Suppressor macrophage treated with lipopolysaccharide for 1 hour (primary cell): Measurements from ENCODE around the gene TMEM179.

Source experiments
- DNase-seq, 3 donors: peaks; one replicate each; pipeline ENCODE4 v3.0.0-alpha.2; 2020 to 2022

TMEM179 gene

DNA sequence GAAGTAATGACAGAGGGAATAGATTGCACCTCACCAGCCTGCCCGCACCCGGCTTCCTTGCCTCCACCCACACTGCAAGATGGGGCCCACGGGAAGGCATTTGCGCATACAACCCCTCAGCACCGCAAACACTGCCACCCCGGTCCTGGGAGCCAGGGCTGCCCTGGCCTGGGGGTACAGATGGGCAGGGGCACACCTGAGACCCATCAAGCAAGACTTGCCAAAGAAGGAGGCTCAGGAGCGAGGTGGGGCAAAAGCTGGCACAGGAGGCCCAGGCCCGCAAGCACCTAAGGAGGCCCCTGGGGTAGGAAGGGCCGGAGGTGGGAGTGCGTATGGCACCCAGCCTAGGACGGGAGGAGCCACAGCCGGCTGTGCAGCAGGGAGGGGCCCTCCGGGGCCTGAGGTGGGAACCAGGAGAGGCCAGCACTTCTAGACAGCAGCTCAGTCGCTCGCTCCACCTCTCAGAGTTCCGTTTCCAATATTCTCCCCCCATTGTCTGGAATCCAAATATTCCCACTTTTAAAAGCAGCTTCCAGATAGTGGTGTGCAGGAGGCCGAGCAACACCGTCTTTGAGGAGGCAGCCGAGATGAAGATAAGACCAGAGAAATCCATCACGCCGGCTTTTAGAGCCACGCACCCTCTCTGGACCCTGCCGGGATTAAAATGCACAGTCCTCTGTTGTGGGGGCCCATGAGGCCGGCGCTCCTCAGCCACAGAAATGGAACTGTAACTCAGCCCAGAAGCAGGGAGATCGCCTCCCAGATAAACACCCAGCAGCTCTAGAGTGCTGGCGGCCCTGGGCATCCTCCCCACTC lies 37.2 kb downstream of the TMEM179 start:
- DNase-seq: no peak

DNA sequence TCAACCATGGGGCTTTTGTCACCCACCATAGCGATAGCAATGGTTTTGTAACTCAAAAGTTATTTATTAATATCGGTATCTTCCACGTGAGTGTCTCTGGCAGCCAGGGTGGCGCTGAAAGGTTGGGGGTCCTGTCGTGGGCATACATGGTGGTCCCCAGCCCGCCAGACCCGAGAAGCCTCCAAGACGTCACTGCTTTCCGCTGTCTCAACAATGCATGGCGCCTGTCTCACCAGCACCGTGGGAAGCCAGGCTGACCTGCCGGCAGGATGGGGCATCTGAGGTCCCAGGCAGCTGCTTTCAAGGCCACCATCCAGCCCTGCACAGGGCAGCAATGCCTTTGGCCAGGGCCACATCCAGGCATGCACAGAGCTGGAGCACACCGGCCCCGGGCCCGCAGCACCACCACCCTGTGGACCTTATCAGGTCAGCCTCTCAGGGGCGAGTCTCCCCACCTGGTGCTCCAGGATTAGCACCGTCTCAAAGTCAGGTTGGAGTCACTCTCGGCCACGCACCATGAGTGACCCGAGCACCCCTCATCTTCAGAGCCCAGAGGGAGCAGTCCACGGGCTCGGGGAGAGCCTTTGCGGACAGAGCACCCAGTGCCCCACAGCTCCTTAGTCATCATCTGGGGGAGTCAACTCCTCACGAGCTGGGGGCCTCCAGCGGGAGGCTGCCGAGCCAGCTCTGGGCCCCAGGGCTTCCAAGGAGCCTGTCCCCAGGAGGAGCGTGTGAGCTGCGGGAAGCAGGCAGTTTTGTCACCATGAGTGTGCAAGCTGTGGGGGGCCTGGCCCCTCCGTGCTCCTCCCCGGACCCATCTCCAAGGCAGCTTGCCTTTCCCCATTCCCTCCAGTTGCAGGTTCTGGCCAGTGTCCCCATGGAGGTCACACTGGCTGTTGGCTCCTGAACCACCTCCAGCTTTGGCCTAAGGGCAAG lies 39.6 kb downstream of the TMEM179 start:
- no peak for DNase-seq

DNA sequence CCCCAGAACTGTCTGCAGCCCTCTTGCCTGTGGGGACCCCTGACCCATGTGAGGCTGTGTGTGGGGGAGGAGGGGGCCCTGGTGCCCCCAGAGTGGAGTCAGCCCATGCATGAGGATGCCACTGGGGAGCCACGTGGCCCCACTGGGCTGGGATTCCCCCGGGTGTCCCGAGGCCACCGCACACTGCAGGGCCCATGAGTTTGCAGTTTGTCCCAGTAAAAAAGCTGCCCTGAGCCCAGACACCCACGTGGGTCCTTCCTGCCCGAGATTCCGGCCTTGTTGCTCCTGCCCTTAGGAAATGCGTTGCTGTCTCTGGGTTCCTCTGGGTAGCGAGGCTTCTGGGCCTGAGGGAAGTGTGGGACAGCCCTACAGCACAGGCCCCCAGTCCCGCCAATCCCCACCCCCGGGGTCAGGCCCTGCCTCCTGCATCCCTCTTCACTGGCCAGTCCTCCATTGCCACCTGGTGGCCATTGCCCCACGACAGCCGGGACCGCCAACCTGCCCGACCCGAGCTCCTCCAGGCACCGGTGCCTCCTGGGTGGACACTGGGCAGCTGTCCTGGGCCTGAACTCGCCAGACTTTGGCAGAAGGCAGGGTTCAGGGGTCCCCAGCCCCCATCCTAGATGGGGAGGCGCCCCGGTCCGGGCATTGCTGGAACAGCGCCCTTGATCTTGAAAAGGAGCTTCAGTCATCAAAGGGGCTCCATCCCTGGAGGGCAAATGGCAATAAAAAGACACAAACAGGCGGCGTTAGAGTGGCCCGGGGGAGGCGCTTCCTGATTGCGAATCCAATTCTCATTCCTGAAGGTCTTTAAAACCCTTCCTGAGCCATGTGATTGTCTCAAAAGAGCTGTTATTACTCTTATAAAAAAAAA lies 40.6 kb downstream of the TMEM179 start:
- DNase-seq: peak; percentile 61 to 81 (median 64)

DNA sequence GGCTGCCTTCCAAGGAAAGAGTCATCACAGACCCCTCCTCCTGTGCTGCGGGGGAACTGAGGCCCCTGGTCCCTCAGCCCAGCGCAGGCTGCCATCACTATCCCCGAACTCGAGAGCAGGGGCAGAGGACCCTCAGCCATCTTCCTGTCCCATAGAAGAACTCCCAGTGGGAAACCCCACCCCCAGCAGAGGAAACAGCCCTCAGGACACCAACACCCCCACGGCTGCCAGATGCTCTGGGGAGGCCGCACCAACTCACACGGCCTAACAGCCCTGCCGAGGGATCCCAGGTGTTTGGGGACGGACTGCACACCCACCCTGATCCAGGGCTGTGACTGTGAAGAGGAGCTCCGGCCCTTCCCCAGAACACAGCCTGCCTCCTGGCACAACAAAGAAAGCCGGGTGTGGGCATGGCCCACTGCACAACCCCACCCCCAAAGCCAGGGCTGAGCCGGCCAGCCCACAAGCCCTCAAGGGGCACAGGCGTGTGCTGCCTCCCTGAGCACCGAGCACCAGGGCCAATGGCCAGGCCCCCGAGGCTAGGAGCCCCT lies 41.3 kb downstream of the TMEM179 start:
- no peak for DNase-seq

DNA sequence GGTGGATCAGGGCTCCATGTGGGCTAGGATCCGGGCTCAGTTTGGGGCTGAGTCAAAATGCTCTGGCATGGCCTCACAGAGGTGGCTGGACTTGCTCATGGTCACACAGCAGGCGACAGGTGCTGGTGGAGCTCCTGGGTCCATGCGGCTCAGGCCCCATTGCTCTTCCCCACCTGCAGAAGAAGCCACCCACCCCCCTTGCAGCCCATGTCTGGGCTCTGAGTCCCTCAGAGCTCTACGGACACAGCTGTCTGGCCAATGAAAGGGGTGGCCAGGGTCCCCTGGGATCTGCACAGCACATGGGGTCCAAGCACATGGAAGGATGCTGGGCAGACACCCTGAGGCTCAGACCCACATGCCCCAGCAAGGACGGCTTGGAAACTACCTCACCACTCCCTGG lies 42.0 kb downstream of the TMEM179 start:
- DNase-seq: no peak

DNA sequence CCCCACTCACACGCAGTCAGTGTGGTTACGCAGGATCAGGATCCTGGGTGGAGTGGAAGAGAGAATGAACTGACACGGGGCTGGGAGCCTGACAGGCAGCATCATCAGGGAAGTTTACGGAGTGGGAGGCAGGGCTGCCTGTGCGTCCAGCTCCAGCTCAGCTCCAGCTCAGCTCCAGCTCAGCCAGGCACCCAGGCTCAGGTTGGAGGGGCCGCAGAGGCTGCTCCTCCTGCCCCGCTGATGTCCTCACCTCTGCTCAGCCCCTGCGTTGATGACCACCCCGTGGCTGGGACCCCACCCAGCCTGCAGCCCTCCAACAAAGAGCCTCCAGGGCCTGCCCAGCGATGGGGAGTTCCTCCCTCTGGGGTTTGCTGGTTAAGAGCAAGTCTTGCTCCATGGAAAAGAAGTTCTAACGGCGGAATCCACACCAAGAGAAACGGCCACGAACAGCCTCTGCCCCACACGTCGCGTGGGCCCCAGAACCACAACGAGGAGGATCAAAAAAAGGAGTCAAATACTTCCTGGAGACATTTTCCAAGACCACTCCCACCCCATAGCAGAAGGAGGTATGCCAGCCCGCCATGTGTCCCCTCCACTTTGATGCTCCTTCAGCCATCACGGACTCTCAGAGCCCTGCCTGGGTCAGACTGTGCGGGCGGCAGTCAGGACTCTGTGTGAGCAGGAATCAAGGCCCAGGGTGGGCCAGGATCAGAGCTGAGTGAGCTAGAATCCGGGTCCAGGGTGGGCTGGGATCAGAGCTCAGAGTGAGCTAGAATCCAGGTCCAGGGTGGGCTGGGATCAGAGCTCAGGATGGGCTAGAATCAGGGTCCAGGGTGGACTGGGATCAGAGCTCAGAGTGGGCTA lies 42.7 kb downstream of the TMEM179 start:
- no peak for DNase-seq

DNA sequence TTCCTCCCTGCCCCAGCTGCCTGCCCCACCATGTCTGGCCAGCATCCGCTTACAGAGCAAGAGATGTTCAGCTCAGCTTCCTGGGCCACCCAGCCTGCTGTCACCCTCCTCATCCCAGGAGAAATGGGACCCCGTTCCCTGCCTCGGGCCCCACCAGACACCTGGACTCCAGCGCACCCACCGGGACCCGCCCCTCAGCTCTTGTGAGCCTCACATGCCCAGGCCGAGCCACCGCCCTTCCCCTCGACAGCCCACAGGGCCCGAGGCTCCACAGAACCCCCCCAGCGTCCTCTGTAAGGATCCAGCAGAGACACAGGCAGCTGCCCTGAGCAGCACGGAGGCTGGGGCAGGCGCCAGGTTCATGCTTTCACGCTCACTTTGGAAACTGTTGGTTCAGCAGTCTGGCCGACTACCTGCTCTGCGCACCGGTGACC lies 43.4 kb downstream of the TMEM179 start:
- no peak for DNase-seq

DNA sequence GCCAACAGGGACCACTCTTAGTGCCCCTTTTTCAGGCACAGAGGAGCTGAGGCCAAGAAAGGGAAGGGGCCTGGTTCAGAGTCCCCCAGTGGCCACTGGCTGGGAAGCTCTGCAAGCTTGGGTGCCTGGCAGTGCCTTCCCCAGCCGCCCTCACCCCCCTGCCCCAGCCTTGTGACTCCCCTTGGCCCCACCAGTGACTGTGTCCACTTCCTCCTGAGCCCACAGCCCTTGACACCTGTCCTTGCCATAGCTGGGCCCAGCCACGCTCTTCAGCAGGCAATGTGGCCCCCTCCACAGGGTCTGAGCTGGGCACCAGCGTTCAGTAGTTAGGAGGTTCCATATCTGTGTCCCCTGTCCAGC lies 44.0 kb downstream of the TMEM179 start:
- DNase-seq: no peak

DNA sequence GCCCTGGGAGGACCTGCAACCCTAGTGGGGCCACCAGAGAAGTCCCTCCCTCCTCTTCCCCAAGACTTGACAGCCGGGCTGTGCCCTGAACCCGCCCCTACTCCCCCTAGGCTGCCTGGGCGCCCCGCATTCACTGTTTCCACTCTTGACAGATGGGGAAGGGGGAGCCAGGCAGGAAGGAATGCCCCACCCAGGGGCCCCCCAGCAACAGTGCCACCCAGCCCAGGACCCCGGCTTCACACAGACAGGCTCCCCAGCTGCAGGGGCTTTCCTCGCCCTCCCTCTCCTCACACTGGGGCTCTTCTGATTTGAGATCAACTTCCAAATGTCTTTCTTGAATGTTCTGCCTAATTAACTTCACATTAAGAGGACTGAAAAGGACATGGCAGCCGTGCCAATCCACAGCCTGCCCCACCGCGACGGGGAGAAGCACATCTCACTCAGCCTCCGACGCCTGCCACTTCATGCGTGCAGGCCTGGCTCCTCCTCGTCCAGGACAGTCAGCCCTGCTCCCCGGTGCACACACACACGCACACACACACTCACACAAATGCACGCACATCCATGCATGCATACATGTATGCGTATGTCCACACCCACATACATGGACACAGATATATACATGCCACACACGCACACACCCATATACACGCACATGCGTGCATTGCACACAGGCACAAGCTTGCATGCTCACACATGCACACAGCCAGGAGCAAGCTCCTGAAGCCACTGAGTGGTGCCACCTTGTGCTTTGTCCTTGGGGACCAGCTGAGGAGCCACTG lies 44.6 kb downstream of the TMEM179 start:
- no peak for DNase-seq

DNA sequence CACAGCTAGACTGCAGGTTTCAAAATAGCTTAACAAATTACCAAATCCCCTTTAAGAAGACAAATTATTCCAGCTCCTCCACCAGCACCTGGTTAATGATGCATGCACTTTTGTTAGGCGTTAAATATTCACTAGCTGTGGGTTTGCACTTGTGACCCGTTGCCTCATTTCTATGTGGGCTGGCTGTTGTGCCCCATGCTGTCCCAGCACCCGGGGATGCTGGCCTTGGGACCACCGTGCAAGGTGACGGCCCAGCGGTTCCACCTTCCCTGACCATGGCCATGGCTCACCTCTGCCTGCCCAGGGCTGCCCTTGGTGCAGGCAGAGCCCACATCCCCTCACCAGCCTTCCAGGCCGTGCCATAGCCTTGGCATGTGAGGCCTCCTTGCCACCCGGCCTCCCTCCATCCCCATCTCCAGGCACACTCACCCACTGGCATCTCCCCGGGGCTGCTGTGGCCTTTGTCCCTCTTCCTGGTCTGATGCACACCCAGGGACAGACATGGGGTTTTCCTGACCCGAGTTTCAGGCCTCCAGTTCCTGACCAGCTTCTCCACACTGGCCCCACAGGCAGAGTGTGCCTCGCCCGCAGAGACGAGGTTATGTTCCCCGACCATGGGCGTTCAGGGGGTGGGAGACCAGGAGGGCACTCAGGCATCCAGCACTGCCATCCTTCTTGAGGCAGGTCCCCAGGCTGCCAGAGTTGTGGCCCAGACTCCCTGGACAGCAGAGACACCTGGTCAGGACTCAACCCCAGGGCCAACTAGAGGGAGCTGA lies 45.4 kb downstream of the TMEM179 start:
- peak in 1 of 3 donors; percentile 18 for DNase-seq

DNA sequence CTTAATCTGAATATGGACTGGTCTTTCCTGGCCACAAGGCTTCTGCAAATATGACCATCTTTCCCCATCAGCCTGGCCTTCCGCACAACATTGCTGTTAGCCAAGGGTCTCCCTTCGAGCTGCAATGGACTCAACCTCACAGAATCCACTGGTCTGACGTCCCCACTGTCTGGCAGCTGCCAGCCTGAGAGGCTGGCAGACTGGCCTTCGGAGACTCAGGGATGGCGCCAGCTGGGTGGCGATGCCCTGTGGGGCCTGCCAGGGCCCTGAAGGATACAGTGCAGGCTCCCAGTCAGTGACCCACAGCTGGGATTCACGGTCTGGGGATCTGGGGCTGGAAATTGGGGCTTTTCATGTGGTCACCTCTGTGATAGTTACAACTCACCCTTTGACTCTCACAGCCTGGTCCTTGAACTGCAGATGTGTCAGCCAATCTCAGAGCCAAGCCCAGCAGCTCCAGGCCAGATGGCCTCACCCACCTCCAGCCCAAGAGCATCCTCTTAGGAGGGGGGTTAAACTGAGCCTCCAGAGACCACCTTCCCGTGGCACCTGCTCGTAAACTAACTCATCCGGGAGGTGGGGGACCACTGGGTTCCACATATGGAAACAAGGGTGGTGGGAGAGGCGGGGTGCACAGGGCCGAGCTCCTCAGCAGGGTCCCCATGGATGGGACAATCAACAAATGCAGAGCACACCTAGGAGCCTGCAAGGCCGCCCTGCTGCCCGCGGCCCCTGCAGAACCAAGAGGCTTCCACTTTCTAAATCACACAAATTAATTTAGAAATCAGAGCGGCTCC lies 46.1 kb downstream of the TMEM179 start:
- DNase-seq: no peak

DNA sequence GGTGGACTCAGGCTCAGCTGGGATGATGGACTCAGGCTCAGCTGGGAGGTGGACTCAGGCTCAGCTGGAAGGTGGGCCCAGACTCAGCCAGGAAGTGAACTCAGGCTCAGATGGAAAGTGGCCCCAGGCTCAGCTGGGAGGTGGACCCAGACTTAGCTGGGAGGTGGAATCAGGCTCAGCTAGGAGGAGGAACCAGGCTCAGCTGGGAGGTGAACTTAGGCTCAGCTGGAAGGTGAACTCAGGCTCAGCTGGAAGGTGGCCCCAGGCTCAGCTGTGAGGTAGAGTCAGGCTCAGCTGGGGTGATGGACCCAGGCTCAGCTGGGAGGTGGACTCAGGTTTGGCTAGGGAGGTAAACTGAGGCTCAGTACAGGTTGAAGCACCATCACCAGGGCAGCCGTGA lies 46.8 kb downstream of the TMEM179 start:
- DNase-seq: no peak

DNA sequence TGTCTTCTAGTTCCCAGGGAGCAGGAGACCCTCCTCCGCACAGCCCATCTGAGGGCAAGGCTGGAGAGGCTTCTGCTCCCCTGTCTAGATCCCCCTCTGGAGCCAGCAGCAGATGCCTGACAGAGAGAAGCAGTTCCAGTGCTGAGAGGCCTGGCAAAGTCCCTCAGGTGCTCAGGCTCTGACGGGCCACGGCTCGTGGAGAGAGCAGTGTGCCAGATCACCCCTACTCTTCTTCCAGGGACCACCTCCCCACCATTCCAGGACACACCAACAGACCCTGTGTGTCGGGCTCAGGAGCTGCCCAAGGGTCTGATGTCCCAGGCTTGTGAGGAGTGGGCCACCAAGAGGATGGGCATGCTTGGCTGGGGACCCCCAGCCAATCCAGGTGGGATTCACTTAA lies 47.5 kb downstream of the TMEM179 start:
- no peak for DNase-seq

DNA sequence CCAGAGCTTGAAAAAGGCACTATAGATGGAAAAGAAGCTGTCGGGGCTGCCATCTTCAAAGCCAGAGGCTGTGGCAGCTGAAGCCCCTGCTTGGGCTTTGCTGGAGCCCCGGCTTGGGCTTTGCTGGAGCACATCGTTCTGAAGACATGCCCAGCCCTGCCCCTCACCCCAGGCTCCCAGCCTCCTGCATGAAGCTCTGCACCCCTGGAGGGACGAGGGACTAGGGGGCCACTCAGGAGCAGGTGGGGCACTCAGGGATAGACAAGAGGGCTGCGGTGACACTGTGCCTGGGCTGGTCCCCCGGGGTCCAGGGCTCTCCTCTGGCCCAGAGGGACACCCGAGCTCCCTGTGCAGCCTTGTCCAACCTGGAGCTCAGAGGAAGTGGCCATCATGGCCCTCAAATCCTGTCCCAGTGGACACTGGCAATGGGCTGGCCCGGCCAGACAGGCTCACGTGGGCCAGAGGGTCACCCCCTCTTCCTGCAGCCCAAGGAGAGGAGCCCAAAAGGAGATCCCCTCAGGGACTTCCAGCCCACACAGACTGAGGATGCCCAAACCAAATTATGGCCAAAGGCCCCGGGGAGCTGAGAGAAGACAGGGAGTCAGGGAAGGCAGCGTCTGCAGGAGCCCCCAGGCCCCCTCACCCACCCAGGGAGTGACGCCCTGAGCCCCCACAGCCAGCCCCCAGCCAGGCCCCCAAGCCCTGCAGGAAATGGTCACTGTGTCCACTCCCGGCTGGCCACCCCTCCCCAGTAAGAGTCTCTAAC lies 48.1 kb downstream of the TMEM179 start:
- DNase-seq: no peak

DNA sequence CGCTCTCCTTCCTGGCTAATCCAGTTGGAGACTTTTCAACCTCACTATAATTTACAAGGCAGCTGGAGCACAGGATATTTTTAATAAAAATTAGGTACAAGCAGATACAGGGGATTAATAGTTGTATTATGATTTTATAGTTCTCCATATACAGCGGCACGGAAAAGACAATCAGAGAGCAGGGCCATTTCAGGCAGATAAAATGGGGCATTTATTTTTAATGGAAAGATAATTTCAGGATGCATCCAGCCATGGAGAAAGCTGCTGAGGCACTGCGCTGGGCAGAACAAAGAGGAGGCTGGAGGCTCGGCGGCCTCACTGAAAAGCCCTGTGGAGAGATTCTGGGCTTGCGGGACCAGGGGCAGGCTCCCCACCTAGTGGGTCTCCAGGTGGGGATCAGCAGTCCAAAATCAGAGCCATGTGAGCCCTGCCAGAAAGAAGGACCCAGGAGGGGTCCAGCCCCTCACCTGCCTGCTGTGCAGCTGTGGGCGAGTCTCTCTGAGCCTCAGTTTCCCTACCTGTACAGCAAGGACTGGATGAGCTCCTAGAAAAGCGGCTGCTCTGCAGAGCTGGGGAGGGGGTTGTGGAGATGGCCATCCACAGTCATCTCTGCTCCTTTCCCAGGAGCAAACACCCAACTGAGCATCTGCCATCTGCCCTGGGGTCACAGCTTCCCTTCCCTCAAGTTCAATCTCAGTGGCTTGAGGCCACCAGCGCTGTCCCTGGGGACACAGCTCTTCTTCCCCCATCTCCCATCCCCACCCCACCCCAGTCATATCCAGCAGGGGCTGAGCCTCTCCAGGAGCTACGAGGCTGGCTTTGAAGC lies 48.9 kb downstream of the TMEM179 start:
- DNase-seq: no peak

DNA sequence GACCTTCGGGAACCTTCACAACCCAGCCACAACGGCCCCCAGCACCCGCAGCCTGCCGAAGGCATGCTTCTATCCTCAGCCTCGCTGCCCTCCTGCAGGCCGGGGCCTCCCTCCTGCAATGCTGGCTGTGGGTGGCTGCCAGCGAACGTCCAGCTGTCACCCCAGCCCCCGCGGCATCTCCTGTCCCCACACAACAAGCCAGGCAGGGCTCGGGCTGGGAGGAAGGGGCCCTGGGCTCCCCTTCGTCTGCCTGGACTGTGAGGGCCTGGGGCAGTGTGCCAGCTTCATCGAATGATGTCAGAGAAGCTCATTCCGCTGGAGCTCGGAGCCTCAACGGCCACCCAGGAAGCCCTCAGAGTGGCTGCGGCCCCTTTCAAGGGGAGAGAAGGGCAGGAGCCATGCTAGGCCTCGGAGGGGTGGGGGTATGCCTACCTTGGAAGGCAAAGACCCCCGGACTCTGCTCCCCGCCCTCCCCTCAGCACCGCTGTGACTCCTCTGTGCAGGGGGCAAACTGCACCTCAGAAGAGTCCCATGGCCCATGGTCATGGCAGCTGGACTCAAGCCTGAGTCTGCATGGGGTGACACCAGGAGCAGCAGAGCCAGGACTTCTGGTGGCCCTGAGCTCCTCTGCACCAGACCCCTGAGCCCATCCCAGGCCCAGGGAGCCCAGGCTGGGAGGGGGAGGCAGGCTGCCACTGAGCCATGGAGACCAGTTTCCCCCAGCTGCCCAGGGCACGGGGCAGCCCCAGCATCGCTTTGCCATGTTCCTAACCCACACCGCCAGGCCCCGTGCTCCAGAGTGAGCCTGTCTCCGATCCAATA lies 49.8 kb downstream of the TMEM179 start:
- no peak for DNase-seq
